SK-N-SH (cell line): ENCODE data around the gene IRGQ. TPM values are rescaled to one million over a fixed set of nuclear protein-coding genes. Genes with fewer than 3 reads are reported as not detected.

ENCODE experiments used
- CTCF ChIA-PET: fragments of 300-600, 350-600 bp; formaldehyde crosslinking; extraction: SDS; loops from one replicate; lab custom pipeline; 2021; lab: Yijun Ruan, JAX
- POLR2A ChIA-PET: fragments of 350-600 bp; sonication (Branson Sonifier 250); formaldehyde crosslinking; extraction: SDS; loops from one replicate; lab custom pipeline; 2020; ENCODE audit warnings: antibody characterized with exemption, inconsistent platforms; lab: Yijun Ruan, JAX
- DNase-seq: peaks from one replicate; pipeline ENCODE4 v3.0.0; 2012
- H2AFZ ChIP-seq: fragments of 200-600 bp; sonication (generic); 2 replicates; pipeline ENCODE4 v1.8.1; 2016; ENCODE audit warnings: antibody characterized with exemption, mild to moderate bottlenecking, low read depth
- H3F3A ChIP-seq: fragments of 200-600 bp; sonication (generic); replicated peaks from 2 replicates; pipeline ENCODE3; 2016; ENCODE audit warnings: antibody characterized with exemption, mild to moderate bottlenecking; ENCODE audit not compliant: insufficient read depth
- H3K27ac ChIP-seq, 2 experiments: fragments of 200-500 bp in 1 of 2; fragments of 200-600 bp in 1 of 2; sonication (Bioruptor generic) in 1 of 2; sonication (generic), shearing (Covaris generic) in 1 of 2; 2 replicates each; pipeline versions ENCODE4 v1.5.1 to v1.6.1; 2014 to 2016; ENCODE audit warnings: low read depth in 2 of 2, inconsistent platforms in 1 of 2, low read length in 1 of 2, mild to moderate bottlenecking in 1 of 2, mixed read lengths in 1 of 2
- H3K27me3 ChIP-seq: fragments of 200-600 bp; sonication (generic), shearing (Covaris generic); 2 replicates; pipeline ENCODE4 v1.6.1; 2016; ENCODE audit warnings: mixed run types; ENCODE audit not compliant: insufficient read depth
- H3K36me3 ChIP-seq, 2 experiments: fragments of 200-500 bp in 1 of 2; fragments of 200-600 bp in 1 of 2; sonication (Bioruptor generic) in 1 of 2; sonication (generic) in 1 of 2; replicated peaks in 1 of 2; 2 replicates each; pipeline versions ENCODE3 to v1.5.1; 2014 to 2016; ENCODE audit warnings: low read length in 1 of 2, mild to moderate bottlenecking in 1 of 2; ENCODE audit not compliant: insufficient read depth in 2 of 2, control insufficient read depth in 1 of 2
- H3K4me1 ChIP-seq, 2 experiments: fragments of 200-500 bp in 1 of 2; fragments of 200-600 bp in 1 of 2; sonication (Bioruptor generic) in 1 of 2; sonication (generic), shearing (Covaris generic) in 1 of 2; 2 replicates each; pipeline versions ENCODE4 v1.5.1 to v1.6.1; 2014 to 2016; ENCODE audit warnings: low read depth in 1 of 2, low read length in 1 of 2, mixed run types in 1 of 2; ENCODE audit not compliant: insufficient read depth in 2 of 2, control insufficient read depth in 1 of 2
- H3K4me2 ChIP-seq: fragments of 200-600 bp; sonication (generic), shearing (Covaris generic); 2 replicates; pipeline ENCODE4 v1.6.1; 2017; ENCODE audit warnings: mixed run types
- H3K4me3 ChIP-seq, 2 experiments: fragments of 200-500 bp in 1 of 2; fragments of 200-600 bp in 1 of 2; sonication (Bioruptor generic) in 1 of 2; sonication (generic), shearing (Covaris generic) in 1 of 2; 2 replicates each; pipeline versions ENCODE4 v1.5.1 to v1.8.1; 2014 to 2016; ENCODE audit warnings: low read depth in 2 of 2, inconsistent platforms in 1 of 2, low read length in 1 of 2, mild to moderate bottlenecking in 1 of 2, mixed read lengths in 1 of 2, moderate library complexity in 1 of 2
- H3K79me2 ChIP-seq: fragments of 200-600 bp; sonication (generic); 2 replicates; pipeline ENCODE4 v1.8.1; 2017; ENCODE audit warnings: mild to moderate bottlenecking; ENCODE audit not compliant: insufficient read depth
- H3K9ac ChIP-seq: fragments of 200-600 bp; sonication (generic); 2 replicates; pipeline ENCODE4 v1.6.1; 2017; ENCODE audit warnings: mixed run types
- H3K9me2 ChIP-seq: fragments of 200-600 bp; sonication (generic); 2 replicates; pipeline ENCODE4 v1.6.1; 2017; ENCODE audit warnings: mixed run types
- H3K9me3 ChIP-seq: fragments of 200-600 bp; sonication (generic); 2 replicates; pipeline ENCODE4 v1.6.1; 2017; ENCODE audit warnings: mixed run types, mild to moderate bottlenecking, moderate library complexity
- H4K20me1 ChIP-seq: fragments of 200-600 bp; sonication (generic); 2 replicates; pipeline ENCODE4 v1.6.1; 2017; ENCODE audit warnings: mild to moderate bottlenecking, mixed run types; ENCODE audit not compliant: insufficient read depth
- CTCF ChIP-seq: fragments of 200-600 bp; sonication (generic); IDR thresholded peaks from 2 replicates; pipeline ENCODE4 v1.6.1; 2017; ENCODE audit warnings: antibody characterized with exemption, mild to moderate bottlenecking, moderate library complexity
- ELF1 ChIP-seq: IDR thresholded peaks from 2 replicates; pipeline ENCODE4 v1.4.0; 2012
- EP300 ChIP-seq, 2 experiments: IDR thresholded peaks; 2 replicates each; pipeline versions ENCODE4 v1.4.0 to v1.6.1; 2012; ENCODE audit warnings: borderline replicate concordance in 1 of 2, low read depth in 1 of 2, low read length in 1 of 2
- EZH2phosphoT487 ChIP-seq: fragments of 200-600 bp; sonication (generic); IDR thresholded peaks from 2 replicates; pipeline ENCODE4 v1.6.1; 2017; ENCODE audit warnings: low read depth, mixed run types, mild to moderate bottlenecking, antibody characterized with exemption, moderate library complexity, borderline replicate concordance
- FOXJ3 ChIP-seq: sonication (generic); formaldehyde crosslinking; IDR thresholded peaks from 2 replicates; pipeline ENCODE4 v1.5.1; 2020; ENCODE audit warnings: mild to moderate bottlenecking, missing genetic modification reagents
- MAX ChIP-seq: IDR thresholded peaks from 2 replicates; pipeline ENCODE4 v1.4.0; 2012; ENCODE audit warnings: low read depth
- MEF2A ChIP-seq: IDR thresholded peaks from 2 replicates; pipeline ENCODE4 v1.4.0; 2012; ENCODE audit warnings: low read depth, borderline replicate concordance
- MXI1 ChIP-seq: IDR thresholded peaks from 2 replicates; pipeline ENCODE4 v1.6.1; 2012; ENCODE audit warnings: mild to moderate bottlenecking, low read depth, low read length, improper control_type of control experiment
- NFIC ChIP-seq: IDR thresholded peaks from 2 replicates; pipeline ENCODE4 v1.4.0; 2012; ENCODE audit warnings: borderline replicate concordance
- PBX3 ChIP-seq: IDR thresholded peaks from 2 replicates; pipeline ENCODE4; 2012
- POLR2AphosphoS5 ChIP-seq: IDR thresholded peaks from 2 replicates; pipeline ENCODE4 v1.6.1; 2012; ENCODE audit warnings: low read depth, low read length
- RXRA ChIP-seq: IDR thresholded peaks from 2 replicates; pipeline ENCODE4 v1.4.0; 2012; ENCODE audit warnings: low read depth, mild to moderate bottlenecking, borderline replicate concordance
- TAF1 ChIP-seq: IDR thresholded peaks from 2 replicates; pipeline ENCODE4 v1.6.1; 2012; ENCODE audit warnings: low read depth, mild to moderate bottlenecking, low read length, moderate library complexity, borderline replicate concordance
- TCF12 ChIP-seq: IDR thresholded peaks from 2 replicates; pipeline ENCODE4 v1.4.0; 2012
- USF2 ChIP-seq: fragments of 150-350 bp; IDR thresholded peaks from 2 replicates; pipeline ENCODE4 v1.6.1; 2017; ENCODE audit warnings: antibody characterized with exemption, low read length, low read depth, borderline replicate concordance
- YY1 ChIP-seq: IDR thresholded peaks from 2 replicates; pipeline ENCODE4 v1.4.0; 2012; ENCODE audit warnings: low read depth, mild to moderate bottlenecking
- ZBTB33 ChIP-seq: IDR thresholded peaks from 2 replicates; pipeline ENCODE4 v1.4.0; 2012; ENCODE audit warnings: low read depth, borderline replicate concordance
- WGBS: methylation state at CpG from one replicate; pipeline ENCODE4 v1.1.6; 2017; ENCODE audit warnings: low lambda C conversion rate; 5-methylcytosine and 5-hydroxymethylcytosine counted together
- polyA plus RNA-seq, 3 experiments: library from polyadenylated mRNA; depleted of rRNA; stranded (reverse); fragments of >200 nt; gene quantifications; 2 replicates each; pipeline ENCODE4 v1.2.3, GENCODE V29; 2012

The IRGQ gene
- polyA plus RNA-seq, 1 of the 3 experiments (the other 2 are of a cell fraction) = 8.4 TPM

GRCh38 chr19:43622956-43623355 lies 27.0 kb upstream of the IRGQ start:
- 100% methylated on average over 1 of the region's 1 CpG for WGBS
- DNase-seq = no peak
- Histone ChIP-seq H3K27me3 (no peaks in the 10 kb centered on the region), H3K79me2 (peaks cover 11% of the 10 kb centered on the region), H3K9me3 (no peaks in the 10 kb centered on the region), H3F3A (peaks cover 4% of the 10 kb centered on the region), H3K4me3 (no peak overlapping the region), H4K20me1 (no peaks in the 10 kb centered on the region), H2AFZ (no peak overlapping the region), H3K9me2 (no peaks in the 10 kb centered on the region), H3K4me1 (peaks cover 7 to 12% of the 10 kb centered on the region in 2 experiments; a peak in 2 of 4 replicates), H3K9ac (no peak overlapping the region)
- POLR2A ChIA-PET = no interaction called here
- CTCF ChIA-PET = no interaction called here
- TF ChIP-seq TCF12 = no peak
- no peak for TF ChIP-seq ELF1
- no peak for TF ChIP-seq RXRA
- TF ChIP-seq MAX = no peak
- TF ChIP-seq MXI1 = no peak
- no peak for TF ChIP-seq MEF2A
- no peak for TF ChIP-seq TAF1
- TF ChIP-seq NFIC = no peak
- TF ChIP-seq EP300 (IDR thresholded peaks at IDR 0.05; ENCODE audit: borderline replicate concordance in 1 of 2, low read depth in 1 of 2, low read length in 1 of 2) = no peak
- no peak for TF ChIP-seq CTCF
- no peak for TF ChIP-seq PBX3
- TF ChIP-seq YY1 = no peak
- no peak for TF ChIP-seq FOXJ3 (CRISPR knock-in tag)
- TF ChIP-seq ZBTB33 = no peak
- no peak for TF ChIP-seq EZH2phosphoT487
- no peak for TF ChIP-seq USF2
- TF ChIP-seq POLR2AphosphoS5 = no peak
- TF ChIP-seq, all 33 proteins: peak for 0
- H3K36me3 ChIP-seq = peaks cover 0 to 3% of the 10 kb centered on the region in 2 experiments
- no peak overlapping the region for H3K4me2 ChIP-seq
- no peak overlapping the region for H3K27ac ChIP-seq
